PC-3 (cell line): ENCODE measurements around the gene RTL10. TPM values are rescaled to one million over a fixed set of nuclear protein-coding genes. Genes with fewer than 3 reads are reported as not detected.

Source experiments
- ATAC-seq: fragments of 200-7000 bp; cut with Tn5 transposase; 2 replicates; pipeline ENCODE4 v1.9.1; 2020; ENCODE audit warnings: mild to moderate bottlenecking, moderate library complexity
- BruUV-seq: library from RNA; stranded (reverse); fragments of 400-500 nt; replicated peaks from 2 replicates; lab custom pipeline; 2021; lab: Mats Ljungman, UMichigan
- CTCF ChIA-PET: fragments of 300-600 bp; sonication (Branson Sonifier 250); formaldehyde crosslinking; loops from one replicate; lab custom pipeline; 2022; ENCODE audit warnings: antibody characterized with exemption; lab: Charles Lee
- POLR2A ChIA-PET: fragments of 300-600 bp; sonication (Branson Sonifier 250); formaldehyde crosslinking; loops from one replicate; lab custom pipeline; 2022; ENCODE audit warnings: antibody characterized with exemption; ENCODE audit not compliant: unreplicated experiment; lab: Charles Lee
- DNase-seq: peaks from one replicate; pipeline ENCODE4 v3.0.0-alpha.2; 2015
- H2AFZ ChIP-seq: fragments of 300-600 bp; sonication (generic); 2 replicates; pipeline ENCODE4 v1.6.0; 2016; ENCODE audit warnings: antibody characterized with exemption, low read length
- H3F3A ChIP-seq: fragments of 300-600 bp; sonication (generic); one replicate; pipeline ENCODE4 v1.6.0; 2017; ENCODE audit warnings: antibody characterized with exemption, low read length, control low read depth, mild to moderate bottlenecking; ENCODE audit not compliant: unreplicated experiment
- H3K27ac ChIP-seq: fragments of 300-600 bp; sonication (generic); 2 replicates; pipeline ENCODE4 v1.5.1; 2016; ENCODE audit warnings: mild to moderate bottlenecking, low read length
- H3K27me3 ChIP-seq: fragments of 300-600 bp; sonication (generic); 2 replicates; pipeline ENCODE4 v1.6.1; 2016; ENCODE audit warnings: low read length, mixed read lengths
- H3K36me3 ChIP-seq: fragments of 300-600 bp; sonication (generic); 2 replicates; pipeline ENCODE4 v1.6.1; 2016; ENCODE audit warnings: low read depth, mixed run types, low read length, mixed read lengths
- H3K4me1 ChIP-seq: fragments of 300-600 bp; sonication (generic); 2 replicates; pipeline ENCODE4 v1.5.1; 2016; ENCODE audit warnings: low read length; ENCODE audit not compliant: insufficient read depth
- H3K4me2 ChIP-seq: fragments of 300-600 bp; sonication (generic); 2 replicates; pipeline ENCODE4 v1.6.0; 2016; ENCODE audit warnings: low read length
- H3K4me3 ChIP-seq: fragments of 300-600 bp; sonication (generic); 2 replicates; pipeline ENCODE4 v1.5.1; 2016; ENCODE audit warnings: mild to moderate bottlenecking, low read length, mixed read lengths
- H3K79me2 ChIP-seq: fragments of 300-600 bp; sonication (generic); 2 replicates; pipeline ENCODE4 v1.6.1; 2017; ENCODE audit warnings: low read length, mixed read lengths
- H3K9ac ChIP-seq: fragments of 300-600 bp; sonication (generic); 2 replicates; pipeline ENCODE4 v1.6.0; 2016; ENCODE audit warnings: mild to moderate bottlenecking, low read length
- H3K9me2 ChIP-seq: fragments of 300-600 bp; sonication (generic); replicated peaks from 2 replicates; pipeline ENCODE4 v1.6.1; 2016; ENCODE audit warnings: mixed run types, low read length, mixed read lengths
- H3K9me3 ChIP-seq: fragments of 300-600 bp; sonication (generic); 2 replicates; pipeline ENCODE4 v1.6.1; 2016; ENCODE audit warnings: low read length, mixed read lengths
- H4K20me1 ChIP-seq: fragments of 300-600 bp; sonication (generic); 2 replicates; pipeline ENCODE4 v1.6.1; 2016; ENCODE audit warnings: low read length, mixed read lengths
- EZH2 ChIP-seq: fragments of 300-600 bp; sonication (generic); IDR thresholded peaks from one replicate; pipeline ENCODE4 v1.6.1; 2017; ENCODE audit warnings: antibody characterized with exemption, mild to moderate bottlenecking, low read length; ENCODE audit not compliant: unreplicated experiment
- EZH2phosphoT487 ChIP-seq: fragments of 300-600 bp; sonication (generic); IDR thresholded peaks from 2 replicates; pipeline ENCODE4 v1.6.1; 2018; ENCODE audit warnings: mild to moderate bottlenecking, antibody characterized with exemption, low read length, borderline replicate concordance
- intact Hi-C: fragments of 100-400 bp; cut with micrococcal nuclease; formaldehyde crosslinking; loops from 2 replicates; pipeline ENCODE4 v1.9.0; 2023
- total RNA-seq: library from RNA; depleted of rRNA; stranded (reverse); fragments of >200 nt; gene quantifications from 2 replicates; pipeline ENCODE4 v1.2.3, GENCODE V29; 2014
- TF ChIP-seq, protein P1 (sequence below): fragments of 300-600 bp; sonication (generic); conservative IDR thresholded peaks from 2 replicates; pipeline ENCODE4 v1.5.1; 2017; ENCODE audit warnings: antibody characterized with exemption, low read depth, mild to moderate bottlenecking, low read length

The RTL10 gene
- total RNA-seq, 1 experiment from 2014 or later, result 7.8 TPM

- DNase-seq (no peak), ATAC-seq (no peak)
- Histone ChIP-seq H3K79me2 (no peaks in the 10 kb centered on the region), H3K9ac (no peak overlapping the region), H2AFZ (no peak overlapping the region), H3K27ac (no peak overlapping the region), H3K4me3 (no peak overlapping the region), H3K4me1 (no peaks in the 10 kb centered on the region), H3K27me3 (no peaks in the 10 kb centered on the region), H4K20me1 (no peaks in the 10 kb centered on the region), H3K36me3 (no peaks in the 10 kb centered on the region), H3F3A (no peaks in the 10 kb centered on the region), H3K9me3 (no peaks in the 10 kb centered on the region), H3K4me2 (no peak overlapping the region), H3K9me2 (no peaks in the 10 kb centered on the region)
- no TSS peak for BruUV-seq
- intact Hi-C loops, result no loop called here
- TF ChIP-seq EZH2phosphoT487 (no peak), EZH2 (no peak)
- TF ChIP-seq, protein P1, sequence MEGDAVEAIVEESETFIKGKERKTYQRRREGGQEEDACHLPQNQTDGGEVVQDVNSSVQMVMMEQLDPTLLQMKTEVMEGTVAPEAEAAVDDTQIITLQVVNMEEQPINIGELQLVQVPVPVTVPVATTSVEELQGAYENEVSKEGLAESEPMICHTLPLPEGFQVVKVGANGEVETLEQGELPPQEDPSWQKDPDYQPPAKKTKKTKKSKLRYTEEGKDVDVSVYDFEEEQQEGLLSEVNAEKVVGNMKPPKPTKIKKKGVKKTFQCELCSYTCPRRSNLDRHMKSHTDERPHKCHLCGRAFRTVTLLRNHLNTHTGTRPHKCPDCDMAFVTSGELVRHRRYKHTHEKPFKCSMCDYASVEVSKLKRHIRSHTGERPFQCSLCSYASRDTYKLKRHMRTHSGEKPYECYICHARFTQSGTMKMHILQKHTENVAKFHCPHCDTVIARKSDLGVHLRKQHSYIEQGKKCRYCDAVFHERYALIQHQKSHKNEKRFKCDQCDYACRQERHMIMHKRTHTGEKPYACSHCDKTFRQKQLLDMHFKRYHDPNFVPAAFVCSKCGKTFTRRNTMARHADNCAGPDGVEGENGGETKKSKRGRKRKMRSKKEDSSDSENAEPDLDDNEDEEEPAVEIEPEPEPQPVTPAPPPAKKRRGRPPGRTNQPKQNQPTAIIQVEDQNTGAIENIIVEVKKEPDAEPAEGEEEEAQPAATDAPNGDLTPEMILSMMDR, result no peak
- CTCF ChIA-PET, result no interaction called here
- POLR2A ChIA-PET, result no interaction called here
These were observed 48.8 kb upstream of the RTL10 start for GRCh38 chr22:19903513-19903912.

GRCh38 chr22:19903031-19903430 is 48.4 kb upstream of the RTL10 start:
- no peak overlapping the region for H3K4me3 ChIP-seq
- TF ChIP-seq EZH2phosphoT487, result no peak
- TF ChIP-seq, protein P1, result no peak
- no peak for TF ChIP-seq EZH2
- POLR2A ChIA-PET, result no interaction called here
- ATAC-seq (no peak), DNase-seq (no peak)
- BruUV-seq, result no TSS peak
- H3K9me2 ChIP-seq, result no peaks in the 10 kb centered on the region
- H3F3A ChIP-seq, result no peaks in the 10 kb centered on the region
- H2AFZ ChIP-seq, result no peak overlapping the region
- no peaks in the 10 kb centered on the region for H3K27me3 ChIP-seq
- H3K9me3 ChIP-seq, result no peaks in the 10 kb centered on the region
- no peak overlapping the region for H3K4me2 ChIP-seq
- CTCF ChIA-PET, result no interaction called here
- no peaks in the 10 kb centered on the region for H4K20me1 ChIP-seq
- H3K79me2 ChIP-seq, result no peaks in the 10 kb centered on the region
- H3K9ac ChIP-seq, result no peak overlapping the region
- H3K27ac ChIP-seq, result no peak overlapping the region
- intact Hi-C loops, result no loop called here
- H3K36me3 ChIP-seq, result no peaks in the 10 kb centered on the region
- H3K4me1 ChIP-seq, result no peaks in the 10 kb centered on the region

- Histone ChIP-seq H3K27ac (no peak overlapping the region), H2AFZ (no peak overlapping the region), H3K4me1 (no peaks in the 10 kb centered on the region), H3K36me3 (no peaks in the 10 kb centered on the region), H3K9ac (no peak overlapping the region), H3F3A (no peaks in the 10 kb centered on the region), H3K9me3 (no peaks in the 10 kb centered on the region), H3K9me2 (no peaks in the 10 kb centered on the region), H4K20me1 (no peaks in the 10 kb centered on the region), H3K4me2 (no peak overlapping the region), H3K4me3 (no peak overlapping the region), H3K27me3 (no peaks in the 10 kb centered on the region), H3K79me2 (no peaks in the 10 kb centered on the region)
- BruUV-seq, result no TSS peak
- DNase-seq (no peak), ATAC-seq (no peak)
- ChIA-PET POLR2A (no interaction called here), CTCF (no interaction called here)
- intact Hi-C loops, result no loop called here
- TF ChIP-seq EZH2phosphoT487 (no peak), EZH2 (no peak)
- TF ChIP-seq, protein P1, result no peak
These were observed 47.6 kb upstream of the RTL10 start for GRCh38 chr22:19902245-19902715.
